ENCODE results near the gene STC2. TPM values are rescaled to one million over a fixed set of nuclear protein-coding genes. Genes with fewer than 3 reads are reported as not detected.
"Not testable (repeated sequence)": the region's sequence is repeated elsewhere in the genome, so short reads cannot be mapped to it uniquely, and the experiment has no call there.

Gene STC2
- 157 and 195 TPM in 2 replicates for total RNA-seq

DNA sequence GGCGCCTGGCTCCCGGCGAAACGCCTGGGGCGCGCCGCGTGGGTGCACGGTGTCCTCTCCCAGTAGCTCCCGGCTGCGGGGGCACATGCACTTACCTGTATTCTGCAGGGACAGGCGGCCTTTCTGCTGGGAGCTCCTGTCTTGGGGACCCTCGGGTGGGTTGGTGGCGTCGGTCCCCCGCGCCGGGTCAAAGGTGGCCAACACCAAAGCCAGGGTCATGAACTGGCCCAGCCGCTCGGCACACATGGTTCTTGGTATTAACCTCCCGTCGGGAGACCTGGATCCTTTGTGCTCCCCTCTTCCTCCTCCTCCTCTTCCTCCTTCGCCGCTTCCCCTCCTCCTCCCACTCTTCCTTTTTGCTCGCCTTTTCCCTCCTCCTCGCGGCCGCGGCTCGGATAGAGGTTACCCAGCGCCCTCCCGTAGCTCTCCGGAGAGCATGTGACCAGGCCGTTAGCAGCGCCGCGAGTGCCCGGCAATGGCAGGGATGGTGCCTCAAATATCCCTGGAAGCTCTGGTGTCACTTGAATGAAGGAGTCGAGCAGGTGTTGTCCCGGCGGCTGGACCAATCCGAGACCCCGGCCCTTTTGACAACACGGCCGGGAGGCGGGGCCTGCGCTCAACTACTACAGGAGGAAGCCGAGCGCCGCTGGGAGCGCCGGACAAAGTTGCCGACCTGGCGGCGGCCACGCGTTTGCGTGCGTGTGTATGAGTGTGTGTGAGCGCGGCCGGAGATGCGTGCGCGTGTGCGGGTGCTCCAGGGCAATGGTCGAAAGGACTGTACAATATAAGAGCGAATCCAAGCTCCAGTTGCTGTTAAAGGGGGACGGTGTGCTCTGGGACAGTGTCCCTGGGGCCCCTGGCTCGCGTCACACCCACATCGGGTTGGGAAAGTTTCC is at the start of gene STC2:
TSS of gene STC2 (minus strand) at position 467 of the 896 bp plus-strand sequence. CDS start at position 246, 221 bp downstream.
- peak within 1 kb of the TSS; percentile 83 for H3K4me3 ChIP-seq (ENCODE audit: low read depth, low read length)
- DNase-seq (ENCODE audit: low read depth), result peak; percentile 92
- TF ChIP-seq, protein P1, sequence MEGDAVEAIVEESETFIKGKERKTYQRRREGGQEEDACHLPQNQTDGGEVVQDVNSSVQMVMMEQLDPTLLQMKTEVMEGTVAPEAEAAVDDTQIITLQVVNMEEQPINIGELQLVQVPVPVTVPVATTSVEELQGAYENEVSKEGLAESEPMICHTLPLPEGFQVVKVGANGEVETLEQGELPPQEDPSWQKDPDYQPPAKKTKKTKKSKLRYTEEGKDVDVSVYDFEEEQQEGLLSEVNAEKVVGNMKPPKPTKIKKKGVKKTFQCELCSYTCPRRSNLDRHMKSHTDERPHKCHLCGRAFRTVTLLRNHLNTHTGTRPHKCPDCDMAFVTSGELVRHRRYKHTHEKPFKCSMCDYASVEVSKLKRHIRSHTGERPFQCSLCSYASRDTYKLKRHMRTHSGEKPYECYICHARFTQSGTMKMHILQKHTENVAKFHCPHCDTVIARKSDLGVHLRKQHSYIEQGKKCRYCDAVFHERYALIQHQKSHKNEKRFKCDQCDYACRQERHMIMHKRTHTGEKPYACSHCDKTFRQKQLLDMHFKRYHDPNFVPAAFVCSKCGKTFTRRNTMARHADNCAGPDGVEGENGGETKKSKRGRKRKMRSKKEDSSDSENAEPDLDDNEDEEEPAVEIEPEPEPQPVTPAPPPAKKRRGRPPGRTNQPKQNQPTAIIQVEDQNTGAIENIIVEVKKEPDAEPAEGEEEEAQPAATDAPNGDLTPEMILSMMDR (IDR thresholded peaks at IDR 0.05; ENCODE audit: insufficient read depth, low read depth, low read length), result no peak

GRCh38 chr5:173371400-173371799 is 43.2 kb upstream of the STC2 start:
- H3K4me3 ChIP-seq (ENCODE audit: low read depth, low read length), result no peak overlapping the region
- TF ChIP-seq, protein P1 (IDR thresholded peaks at IDR 0.05; ENCODE audit: insufficient read depth, low read depth, low read length), result no peak
- DNase-seq (ENCODE audit: low read depth), result no peak

DNA sequence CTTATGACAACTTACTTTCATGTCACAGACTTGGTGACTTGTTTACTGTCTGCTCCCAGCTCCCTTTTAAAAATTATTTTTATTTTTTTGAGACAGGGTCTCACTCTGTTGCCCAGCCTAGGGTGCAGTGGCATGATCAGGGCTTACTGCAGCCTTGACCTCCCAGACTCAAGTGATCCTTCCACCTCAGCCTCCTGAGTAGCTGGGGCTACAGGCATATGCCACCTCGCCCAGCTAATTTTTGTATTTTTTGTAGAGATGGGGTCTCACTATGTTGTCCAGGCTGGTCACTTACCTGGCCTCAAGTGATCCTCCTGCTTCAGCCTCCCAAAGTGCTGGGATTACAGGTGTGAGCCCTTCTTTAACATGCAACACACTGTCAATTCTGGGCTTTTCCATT is 35.2 kb upstream of the STC2 start:
- not testable (repeated sequence) for H3K4me3 ChIP-seq (ENCODE audit: low read depth, low read length); DNase-seq (ENCODE audit: low read depth)

DNA sequence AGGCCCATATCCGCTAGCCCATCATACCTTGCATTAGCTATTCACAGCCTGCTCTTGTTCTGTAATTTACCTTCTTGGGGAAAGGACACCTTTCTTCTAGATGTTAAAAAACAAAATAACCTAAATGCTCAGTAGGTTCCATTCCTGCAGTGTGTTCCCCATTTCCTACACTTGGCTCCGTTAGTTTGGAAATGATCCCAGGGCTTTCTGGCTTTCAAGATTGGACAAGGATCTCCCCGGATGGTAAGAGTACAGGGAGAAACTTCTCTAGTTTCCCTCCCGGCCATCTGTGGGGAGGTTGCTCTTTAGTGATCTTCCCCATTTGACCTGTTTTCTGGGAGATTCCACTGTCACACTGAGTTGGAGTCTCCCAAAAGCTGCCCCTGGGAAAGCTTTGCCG is 27.3 kb upstream of the STC2 start:
- H3K4me3 ChIP-seq (ENCODE audit: low read depth, low read length), result no peak overlapping the region
- TF ChIP-seq, protein P1 (IDR thresholded peaks at IDR 0.05; ENCODE audit: insufficient read depth, low read depth, low read length), result no peak
- DNase-seq (ENCODE audit: low read depth), result no peak

DNA sequence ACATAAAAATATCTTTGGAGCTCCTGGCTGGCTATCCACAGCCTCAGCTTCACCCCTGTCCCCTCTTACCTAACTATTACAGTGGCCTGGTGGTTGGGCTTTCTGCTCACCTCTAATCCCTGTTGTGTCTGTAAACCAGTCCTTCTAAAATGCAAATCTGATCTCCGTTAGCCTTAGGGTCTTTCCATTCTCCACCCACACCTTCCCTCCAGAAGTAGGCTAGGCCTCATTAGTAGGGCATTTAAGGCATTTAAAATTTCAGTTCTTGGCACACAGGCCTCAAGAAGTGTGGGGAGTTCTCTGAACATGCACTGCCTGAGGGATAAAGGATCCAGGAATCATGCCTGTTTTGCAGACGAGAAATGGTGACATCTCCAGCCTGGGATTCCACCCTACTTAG is 26.4 kb upstream of the STC2 start:
- DNase-seq (ENCODE audit: low read depth), result no peak
- TF ChIP-seq, protein P1 (IDR thresholded peaks at IDR 0.05; ENCODE audit: insufficient read depth, low read depth, low read length), result no peak
- no peak overlapping the region for H3K4me3 ChIP-seq (ENCODE audit: low read depth, low read length)

DNA sequence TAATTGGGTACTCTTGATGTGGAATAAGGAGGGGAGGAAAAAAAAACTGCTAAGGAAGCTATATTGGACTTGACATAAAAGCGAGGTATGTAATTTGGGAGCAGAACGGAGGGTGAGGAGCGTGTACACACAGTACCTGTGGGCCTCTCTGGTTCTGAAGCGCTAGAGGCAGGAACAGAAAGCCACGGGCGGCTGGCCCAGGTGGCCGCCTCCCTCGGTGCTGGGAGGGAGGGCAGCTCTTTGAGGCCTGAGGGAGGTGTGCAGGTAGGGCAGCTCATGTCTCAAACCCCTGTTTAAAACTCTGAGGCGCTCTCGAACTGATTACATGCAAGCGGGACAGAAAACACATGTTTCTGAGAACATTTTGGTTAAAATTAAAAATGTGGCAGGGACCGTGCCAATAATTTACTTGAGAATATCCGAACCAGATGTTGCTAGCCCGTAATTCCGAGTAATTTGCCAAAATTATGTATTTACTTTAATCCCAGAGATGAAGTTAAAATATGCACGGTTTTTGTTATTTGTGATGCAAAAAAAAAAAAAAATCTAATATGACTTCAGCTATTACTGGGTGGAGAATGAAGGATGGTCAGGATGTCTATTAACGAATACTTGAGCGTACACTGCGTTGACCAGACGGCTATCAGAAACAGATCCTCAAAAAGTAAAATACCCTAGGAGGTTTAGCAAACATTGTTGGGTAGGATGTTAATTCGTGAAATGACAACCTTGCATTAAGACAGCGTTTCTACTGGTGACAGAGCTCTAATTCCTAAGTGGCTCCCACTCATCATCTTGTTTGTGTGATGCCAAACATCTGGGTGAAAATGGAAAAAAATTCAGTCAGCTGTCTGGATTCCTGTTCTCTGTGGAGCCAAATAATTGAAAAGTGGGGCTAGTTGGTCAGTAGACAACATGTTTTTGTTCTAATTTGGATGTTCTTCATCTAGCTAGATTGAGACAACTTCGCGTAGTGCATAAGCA is 24.4 kb upstream of the STC2 start:
- H3K4me3 ChIP-seq (ENCODE audit: low read depth, low read length), result no peak overlapping the region
- TF ChIP-seq, protein P1 (IDR thresholded peaks at IDR 0.05; ENCODE audit: insufficient read depth, low read depth, low read length), result no peak
- DNase-seq (ENCODE audit: low read depth), result no peak

Measured in fibroblast of villous mesenchyme (primary cell).